ENCODE data around the gene RSPO4. TPM values are rescaled to one million over a fixed set of nuclear protein-coding genes. Genes with fewer than 3 reads are reported as not detected.

Gene RSPO4
- total RNA-seq, 1 experiment from 2014 or later: 6.7 TPM

GRCh38 chr20:1034415-1034789, 32.3 kb upstream of the RSPO4 start:
- no peak overlapping the region for H3K18ac ChIP-seq (ENCODE audit: insufficient read length, low read depth, low read length)
- H2BK12ac ChIP-seq (ENCODE audit: insufficient read length, low read depth, low read length): no peak overlapping the region
- H3K79me1 ChIP-seq (ENCODE audit: insufficient read depth, low read depth, low read length, poor library complexity, severe bottlenecking): no peaks in the 10 kb centered on the region
- no peak overlapping the region for H3T11ph ChIP-seq (ENCODE audit: low read length)
- no peak overlapping the region for H2AK5ac ChIP-seq (ENCODE audit: insufficient read length, low read length)
- H2BK5ac ChIP-seq (ENCODE audit: insufficient read length, low read length): no peak overlapping the region
- no peak overlapping the region for H2BK20ac ChIP-seq (ENCODE audit: low read depth, low read length, poor library complexity, severe bottlenecking)
- no peak overlapping the region for H3K27ac ChIP-seq (ENCODE audit: insufficient read length, low read depth, low read length)
- no peaks in the 10 kb centered on the region for H3K27me3 ChIP-seq (ENCODE audit: insufficient read depth, low read length)
- H2BK15ac ChIP-seq (ENCODE audit: low read depth, low read length): no peak overlapping the region
- Mint-ChIP-seq H3K27ac (no peak overlapping the region), H3K4me1 (peaks cover 0 to 5% of the 10 kb centered on the region in 2 experiments; a peak in 1 of 4 replicates), H3K36me3 (ENCODE audit: insufficient read depth in 1 of 3, low read depth in 3 of 3) (no peaks in the 10 kb centered on the region; a peak in 1 of 7 replicates), H3K4me3 (no peak overlapping the region), H3K27me3 (ENCODE audit: low read depth) (peaks cover 23% of the 10 kb centered on the region), H3K9me3 (peaks cover 0 to 4% of the 10 kb centered on the region in 2 experiments; a peak in 2 of 5 replicates)
- no peak overlapping the region for H3K4me2 ChIP-seq (ENCODE audit: insufficient read depth, insufficient read length, low read length)
- H3K9ac ChIP-seq (ENCODE audit: extremely low read depth, insufficient read length, low read length): no peak overlapping the region
- no peaks in the 10 kb centered on the region for H3K23me2 ChIP-seq (ENCODE audit: insufficient read length, low read depth, low read length, poor library complexity, severe bottlenecking)
- no peak overlapping the region for H2BK120ac ChIP-seq (ENCODE audit: low read depth, low read length, poor library complexity, severe bottlenecking)
- no peak overlapping the region for H3K14ac ChIP-seq (ENCODE audit: insufficient read depth, low read length)
- no CpG with 5 or more reads among the region's 4 CpGs for WGBS (ENCODE audit: extremely low coverage, insufficient read length, low lambda C conversion rate)
- no peak for DNase-seq
- no peak overlapping the region for H3K23ac ChIP-seq (ENCODE audit: insufficient read length, low read depth, low read length)
- H3K79me2 ChIP-seq (ENCODE audit: insufficient read depth, low read length): no peaks in the 10 kb centered on the region
- no peak for TF ChIP-seq CTCF (conservative IDR thresholded peaks at IDR 0.05)
- H3K56ac ChIP-seq (ENCODE audit: insufficient read length, low read depth, low read length): no peak overlapping the region
- no peak overlapping the region for H2AFZ ChIP-seq (ENCODE audit: low read length)
- no peaks in the 10 kb centered on the region for H3K4me1 ChIP-seq (ENCODE audit: insufficient read depth, low read length)
- H4K8ac ChIP-seq (replicated peaks; ENCODE audit: insufficient read length, low read depth, low read length): no peak overlapping the region
- no peaks in the 10 kb centered on the region for H3K9me3 ChIP-seq (ENCODE audit: control insufficient read depth, low read depth, low read length)
- no peaks in the 10 kb centered on the region for H4K20me1 ChIP-seq (ENCODE audit: control insufficient read depth, insufficient read depth, insufficient read length)
- no peak overlapping the region for H4K91ac ChIP-seq (ENCODE audit: insufficient read length, low read depth, low read length)
- no peak overlapping the region for H4K5ac ChIP-seq (ENCODE audit: insufficient read length, low read depth, low read length)
- H3K4ac ChIP-seq (ENCODE audit: low read depth, low read length): no peak overlapping the region

Measured in H9 (cell line).